Measurements from ENCODE around the gene DST. TPM values are rescaled to one million over a fixed set of nuclear protein-coding genes. Genes with fewer than 3 reads are reported as not detected.

DST gene
- polyA plus RNA-seq, 1 experiment: 80.6 TPM

DNA sequence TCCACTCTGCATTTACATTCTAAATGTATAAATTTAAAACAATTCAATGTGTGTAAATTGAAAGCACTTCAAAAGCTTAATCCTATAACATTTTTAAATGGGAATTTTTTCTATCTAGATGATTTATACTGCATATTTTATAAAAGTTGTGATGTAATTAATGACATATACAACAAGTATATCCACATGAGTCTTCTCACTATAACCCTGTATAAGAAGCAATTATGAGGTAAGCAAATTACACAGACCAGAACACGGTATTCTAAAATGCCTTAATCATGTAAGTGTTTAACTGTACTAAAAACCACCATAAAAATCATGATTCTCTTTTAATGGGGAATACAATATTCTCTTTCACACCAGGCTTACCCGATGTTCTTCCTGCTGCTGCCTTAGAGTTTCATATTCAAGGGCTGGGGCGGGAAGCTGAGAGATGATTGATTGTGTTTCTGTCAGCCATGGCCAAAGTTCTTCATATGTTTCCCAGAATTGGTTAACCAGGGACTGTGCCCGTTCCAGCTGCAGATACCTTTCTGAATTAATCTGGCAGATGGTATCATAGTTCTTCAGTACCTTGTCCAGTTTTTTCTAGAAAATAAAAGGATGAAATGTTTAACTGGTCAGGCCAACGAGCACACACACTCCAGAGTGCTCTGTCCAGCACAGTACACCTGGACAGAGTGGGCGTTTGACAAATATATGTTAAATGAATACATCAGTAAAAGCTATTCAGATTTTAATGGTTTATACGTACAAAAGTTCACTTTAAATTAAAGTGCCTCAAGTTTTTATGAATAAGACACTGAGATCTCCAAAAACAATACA is 127.4 kb downstream of the DST start:
- peaks cover 7% of the 10 kb centered on the region for H3K36me3 ChIP-seq (ENCODE audit: control insufficient read depth, insufficient read depth, low read length)
- H3K4me3 ChIP-seq (ENCODE audit: low read depth, low read length): no peak overlapping the region
- ChIA-PET POLR2A (no interaction called here), CTCF (no interaction called here)
- TF ChIP-seq, protein P1, sequence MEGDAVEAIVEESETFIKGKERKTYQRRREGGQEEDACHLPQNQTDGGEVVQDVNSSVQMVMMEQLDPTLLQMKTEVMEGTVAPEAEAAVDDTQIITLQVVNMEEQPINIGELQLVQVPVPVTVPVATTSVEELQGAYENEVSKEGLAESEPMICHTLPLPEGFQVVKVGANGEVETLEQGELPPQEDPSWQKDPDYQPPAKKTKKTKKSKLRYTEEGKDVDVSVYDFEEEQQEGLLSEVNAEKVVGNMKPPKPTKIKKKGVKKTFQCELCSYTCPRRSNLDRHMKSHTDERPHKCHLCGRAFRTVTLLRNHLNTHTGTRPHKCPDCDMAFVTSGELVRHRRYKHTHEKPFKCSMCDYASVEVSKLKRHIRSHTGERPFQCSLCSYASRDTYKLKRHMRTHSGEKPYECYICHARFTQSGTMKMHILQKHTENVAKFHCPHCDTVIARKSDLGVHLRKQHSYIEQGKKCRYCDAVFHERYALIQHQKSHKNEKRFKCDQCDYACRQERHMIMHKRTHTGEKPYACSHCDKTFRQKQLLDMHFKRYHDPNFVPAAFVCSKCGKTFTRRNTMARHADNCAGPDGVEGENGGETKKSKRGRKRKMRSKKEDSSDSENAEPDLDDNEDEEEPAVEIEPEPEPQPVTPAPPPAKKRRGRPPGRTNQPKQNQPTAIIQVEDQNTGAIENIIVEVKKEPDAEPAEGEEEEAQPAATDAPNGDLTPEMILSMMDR (IDR thresholded peaks at IDR 0.05; ENCODE audit: insufficient read depth, low read depth, low read length): no peak
- DNase-seq (ENCODE audit: low read depth): no peak
- no peaks in the 10 kb centered on the region for H3K27me3 ChIP-seq (ENCODE audit: control insufficient read depth, insufficient read depth, low read length)

- POLR2A ChIA-PET: no interaction called here
- Histone ChIP-seq H3K4me3 (ENCODE audit: low read depth, low read length) (no peak overlapping the region), H3K36me3 (ENCODE audit: control insufficient read depth, insufficient read depth, low read length) (peaks cover 4% of the 10 kb centered on the region), H3K27me3 (ENCODE audit: control insufficient read depth, insufficient read depth, low read length) (no peaks in the 10 kb centered on the region)
- no peak for DNase-seq (ENCODE audit: low read depth)
- TF ChIP-seq, protein P1 (IDR thresholded peaks at IDR 0.05; ENCODE audit: insufficient read depth, low read depth, low read length): no peak
- CTCF ChIA-PET: no interaction called here
Measured at GRCh38 chr6:56514395-56514794, 128.3 kb downstream of the DST start.

- H3K36me3 ChIP-seq (ENCODE audit: control insufficient read depth, insufficient read depth, low read length): peaks cover 5% of the 10 kb centered on the region
- ChIA-PET CTCF (interaction anchor here (1.0 kb wide), 1 partner anchor 199 kb away, joined by 3 read pairs; no protein-coding TSS in a partner anchor), POLR2A (no interaction called here)
- H3K4me3 ChIP-seq (ENCODE audit: low read depth, low read length): no peak overlapping the region
- TF ChIP-seq, protein P1 (IDR thresholded peaks at IDR 0.05; ENCODE audit: insufficient read depth, low read depth, low read length): no peak
- no peaks in the 10 kb centered on the region for H3K27me3 ChIP-seq (ENCODE audit: control insufficient read depth, insufficient read depth, low read length)
- DNase-seq (ENCODE audit: low read depth): no peak
Measured at GRCh38 chr6:56513631-56514030, 129.1 kb downstream of the DST start.

GRCh38 chr6:56511591-56511990 is 131.1 kb downstream of the DST start:
- ChIA-PET POLR2A (no interaction called here), CTCF (interaction anchor here (1.4 to 2.5 kb wide), 3 partner anchors 14 to 141 kb away, joined by 4 to 7 read pairs (median 4); no protein-coding TSS in a partner anchor)
- H3K36me3 ChIP-seq (ENCODE audit: control insufficient read depth, insufficient read depth, low read length): peaks cover 7% of the 10 kb centered on the region
- no peak for DNase-seq (ENCODE audit: low read depth)
- no peak overlapping the region for H3K4me3 ChIP-seq (ENCODE audit: low read depth, low read length)
- no peaks in the 10 kb centered on the region for H3K27me3 ChIP-seq (ENCODE audit: control insufficient read depth, insufficient read depth, low read length)
- TF ChIP-seq, protein P1 (IDR thresholded peaks at IDR 0.05; ENCODE audit: insufficient read depth, low read depth, low read length): no peak

GRCh38 chr6:56510984-56511531 is 131.6 kb downstream of the DST start:
- H3K36me3 ChIP-seq (ENCODE audit: control insufficient read depth, insufficient read depth, low read length): peaks cover 7% of the 10 kb centered on the region
- H3K4me3 ChIP-seq (ENCODE audit: low read depth, low read length): no peak overlapping the region
- no peaks in the 10 kb centered on the region for H3K27me3 ChIP-seq (ENCODE audit: control insufficient read depth, insufficient read depth, low read length)
- ChIA-PET POLR2A (no interaction called here), CTCF (interaction anchor here (1.4 to 2.5 kb wide), 3 partner anchors 13 to 140 kb away, joined by 4 to 7 read pairs (median 4); no protein-coding TSS in a partner anchor)
- DNase-seq (ENCODE audit: low read depth): no peak
- TF ChIP-seq, protein P1 (IDR thresholded peaks at IDR 0.05; ENCODE audit: insufficient read depth, low read depth, low read length): no peak
